Osteoblast (primary cell): Measurements from ENCODE around the gene ACSM3. TPM values are rescaled to one million over a fixed set of nuclear protein-coding genes. Genes with fewer than 3 reads are reported as not detected.

Experiments used
- DNase-seq: peaks from one replicate; pipeline ENCODE4 v3.0.0; 2011; ENCODE audit warnings: low spot score, mixed read lengths; ENCODE audit not compliant: insufficient read length; ENCODE audit errors: missing footprints
- H2AFZ ChIP-seq: 2 replicates; pipeline ENCODE4 v1.6.0; 2011; ENCODE audit warnings: mild to moderate bottlenecking, low read length
- H3K27ac ChIP-seq: 2 replicates; pipeline ENCODE4 v1.5.1; 2011; ENCODE audit warnings: mild to moderate bottlenecking, low read depth, low read length, moderate library complexity
- H3K27me3 ChIP-seq: 2 replicates; pipeline ENCODE4 v1.6.0; 2012; ENCODE audit warnings: mild to moderate bottlenecking, control low read depth, inconsistent platforms, low read length, moderate library complexity; ENCODE audit not compliant: insufficient read depth
- H3K36me3 ChIP-seq: 2 replicates; pipeline ENCODE4 v1.5.1; 2011; ENCODE audit warnings: mild to moderate bottlenecking, low read length, control low read depth, moderate library complexity; ENCODE audit not compliant: insufficient read depth
- H3K4me1 ChIP-seq: 2 replicates; pipeline ENCODE4 v1.5.1; 2011; ENCODE audit warnings: mild to moderate bottlenecking, low read length, control low read depth, moderate library complexity; ENCODE audit not compliant: insufficient read depth
- H3K4me2 ChIP-seq: 2 replicates; pipeline ENCODE4 v1.6.0; 2011; ENCODE audit warnings: mild to moderate bottlenecking, low read length; ENCODE audit not compliant: insufficient read depth
- H3K4me3 ChIP-seq: fragments of 200-600 bp; sonication (generic); 3 replicates; pipeline ENCODE4 v1.5.1; 2012; ENCODE audit warnings: mild to moderate bottlenecking, low read length, inconsistent platforms; ENCODE audit not compliant: insufficient read depth
- H3K79me2 ChIP-seq: 2 replicates; pipeline ENCODE4 v1.6.0; 2012; ENCODE audit warnings: mild to moderate bottlenecking, low read length, control low read depth, inconsistent platforms; ENCODE audit not compliant: insufficient read depth
- H3K9me3 ChIP-seq: 2 replicates; pipeline ENCODE4 v1.5.1; 2011; ENCODE audit warnings: low read depth, low read length, control low read depth
- H4K20me1 ChIP-seq: 2 replicates; pipeline ENCODE4 v1.6.0; 2012; ENCODE audit warnings: mild to moderate bottlenecking, low read length, control low read depth; ENCODE audit not compliant: insufficient read depth
- total RNA-seq: library from RNA; depleted of rRNA; stranded (reverse); fragments of >200 nt; gene quantifications from 2 replicates; pipeline ENCODE4 v1.2.3, GENCODE V29; 2012
- TF ChIP-seq, protein P1 (sequence below): IDR thresholded peaks from 2 replicates; pipeline ENCODE4 v1.5.1; 2011; ENCODE audit warnings: mild to moderate bottlenecking, low read depth, low read length, moderate library complexity; ENCODE audit errors: extremely low read depth

ACSM3 gene
- total RNA-seq, 1 donor, result 1.1 TPM

- H3K36me3 ChIP-seq, result peaks cover 27% of the 10 kb centered on the region
- H3K27ac ChIP-seq, result no peak overlapping the region
- H2AFZ ChIP-seq, result no peak overlapping the region
- H3K4me3 ChIP-seq, result no peak overlapping the region
- H4K20me1 ChIP-seq, result no peaks in the 10 kb centered on the region
- no peaks in the 10 kb centered on the region for H3K27me3 ChIP-seq
- H3K4me1 ChIP-seq, result no peaks in the 10 kb centered on the region
- TF ChIP-seq, protein P1, sequence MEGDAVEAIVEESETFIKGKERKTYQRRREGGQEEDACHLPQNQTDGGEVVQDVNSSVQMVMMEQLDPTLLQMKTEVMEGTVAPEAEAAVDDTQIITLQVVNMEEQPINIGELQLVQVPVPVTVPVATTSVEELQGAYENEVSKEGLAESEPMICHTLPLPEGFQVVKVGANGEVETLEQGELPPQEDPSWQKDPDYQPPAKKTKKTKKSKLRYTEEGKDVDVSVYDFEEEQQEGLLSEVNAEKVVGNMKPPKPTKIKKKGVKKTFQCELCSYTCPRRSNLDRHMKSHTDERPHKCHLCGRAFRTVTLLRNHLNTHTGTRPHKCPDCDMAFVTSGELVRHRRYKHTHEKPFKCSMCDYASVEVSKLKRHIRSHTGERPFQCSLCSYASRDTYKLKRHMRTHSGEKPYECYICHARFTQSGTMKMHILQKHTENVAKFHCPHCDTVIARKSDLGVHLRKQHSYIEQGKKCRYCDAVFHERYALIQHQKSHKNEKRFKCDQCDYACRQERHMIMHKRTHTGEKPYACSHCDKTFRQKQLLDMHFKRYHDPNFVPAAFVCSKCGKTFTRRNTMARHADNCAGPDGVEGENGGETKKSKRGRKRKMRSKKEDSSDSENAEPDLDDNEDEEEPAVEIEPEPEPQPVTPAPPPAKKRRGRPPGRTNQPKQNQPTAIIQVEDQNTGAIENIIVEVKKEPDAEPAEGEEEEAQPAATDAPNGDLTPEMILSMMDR, result no peak
- no peaks in the 10 kb centered on the region for H3K79me2 ChIP-seq
- no peak overlapping the region for H3K4me2 ChIP-seq
- no peak for DNase-seq
- no peaks in the 10 kb centered on the region for H3K9me3 ChIP-seq
These were observed 62.3 kb downstream of the ACSM3 start for GRCh38 chr16:20826039-20826566.

DNA sequence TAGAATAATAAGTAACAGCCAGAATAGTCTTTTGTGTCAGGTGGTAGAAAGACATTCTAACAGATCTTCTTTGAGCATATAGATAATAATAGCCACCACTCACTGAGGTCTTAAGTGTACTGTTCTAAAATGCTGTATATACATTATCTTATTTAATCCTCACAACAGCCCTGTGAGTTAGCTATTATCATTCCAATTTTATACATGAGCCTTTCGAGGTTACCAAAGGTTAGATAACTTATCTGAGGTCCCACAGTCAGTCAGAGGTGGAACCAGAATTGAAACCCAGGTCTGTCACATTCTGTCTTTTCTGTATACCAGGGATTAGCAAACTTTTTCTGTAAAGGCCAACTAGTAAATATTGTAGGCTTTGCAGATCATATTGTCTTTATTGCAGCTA lies 65.7 kb downstream of the ACSM3 start:
- Histone ChIP-seq H3K4me1 (no peaks in the 10 kb centered on the region), H2AFZ (no peak overlapping the region), H3K36me3 (peaks cover 37% of the 10 kb centered on the region), H3K9me3 (no peaks in the 10 kb centered on the region), H3K27ac (no peak overlapping the region), H3K79me2 (no peaks in the 10 kb centered on the region), H3K4me2 (no peak overlapping the region), H3K27me3 (no peaks in the 10 kb centered on the region), H4K20me1 (no peaks in the 10 kb centered on the region), H3K4me3 (no peak overlapping the region)
- TF ChIP-seq, protein P1, result no peak
- no peak for DNase-seq

DNA sequence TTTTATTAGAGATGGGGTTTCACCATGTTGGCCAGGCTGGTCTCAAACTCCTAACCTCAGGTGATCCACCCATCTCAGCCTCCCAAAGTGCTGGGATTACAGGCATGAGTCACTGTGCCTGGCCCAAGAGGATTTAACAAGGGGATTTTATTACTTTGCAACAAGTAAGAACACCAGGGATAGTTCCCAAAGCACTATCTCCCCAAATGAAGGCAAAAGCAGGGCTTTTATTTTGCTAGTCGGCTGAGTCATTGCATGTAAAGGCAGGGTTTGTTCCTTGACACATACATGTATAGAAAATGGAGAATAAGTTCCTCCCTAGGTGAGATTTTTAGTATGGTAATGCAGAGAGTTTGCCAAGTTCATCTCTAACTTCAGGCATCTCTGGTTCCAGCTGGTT lies 66.6 kb downstream of the ACSM3 start:
- Histone ChIP-seq H3K4me2 (no peak overlapping the region), H3K27me3 (no peaks in the 10 kb centered on the region), H3K4me1 (no peaks in the 10 kb centered on the region), H3K9me3 (no peaks in the 10 kb centered on the region), H3K4me3 (no peak overlapping the region), H3K36me3 (peaks cover 37% of the 10 kb centered on the region), H2AFZ (no peak overlapping the region), H4K20me1 (no peaks in the 10 kb centered on the region), H3K27ac (no peak overlapping the region), H3K79me2 (no peaks in the 10 kb centered on the region)
- no peak for DNase-seq
- TF ChIP-seq, protein P1, result no peak

GRCh38 chr16:20833086-20833485 lies 69.3 kb downstream of the ACSM3 start:
- H3K4me2 ChIP-seq, result no peak overlapping the region
- TF ChIP-seq, protein P1, result no peak
- H4K20me1 ChIP-seq, result no peaks in the 10 kb centered on the region
- no peaks in the 10 kb centered on the region for H3K9me3 ChIP-seq
- no peak overlapping the region for H3K4me3 ChIP-seq
- H3K4me1 ChIP-seq, result no peaks in the 10 kb centered on the region
- no peak overlapping the region for H3K27ac ChIP-seq
- H3K36me3 ChIP-seq, result peaks cover 18% of the 10 kb centered on the region
- H2AFZ ChIP-seq, result no peak overlapping the region
- DNase-seq, result no peak
- H3K79me2 ChIP-seq, result no peaks in the 10 kb centered on the region
- H3K27me3 ChIP-seq, result no peaks in the 10 kb centered on the region
